Stimulated activated CD4-positive, alpha-beta T cell treated with anti-CD3 and anti-CD28 coated beads, Interleukin-1b, Interleukin-23, amount 100 ng/mL, for 1 hour (primary cell): ENCODE results near the gene CCDC85A.
"Not testable (repeated sequence)": the region's sequence is repeated elsewhere in the genome, so short reads cannot be mapped to it uniquely, and the experiment has no call there.

Experiments used
- DNase-seq, 2 donors: peaks; one replicate each; pipeline ENCODE4 v3.0.0-alpha.2; 2020; ENCODE audit warnings: low read depth in 2 of 2

CCDC85A gene

GRCh38 chr2:56183643-56184499, at the start of gene CCDC85A:
Gene CCDC85A, plus strand, starts transcription at chr2:56183990. Its CDS starts 635 bp downstream, at chr2:56184625.
- DNase-seq: peak in 1 of 2 donors; percentile 40

DNA sequence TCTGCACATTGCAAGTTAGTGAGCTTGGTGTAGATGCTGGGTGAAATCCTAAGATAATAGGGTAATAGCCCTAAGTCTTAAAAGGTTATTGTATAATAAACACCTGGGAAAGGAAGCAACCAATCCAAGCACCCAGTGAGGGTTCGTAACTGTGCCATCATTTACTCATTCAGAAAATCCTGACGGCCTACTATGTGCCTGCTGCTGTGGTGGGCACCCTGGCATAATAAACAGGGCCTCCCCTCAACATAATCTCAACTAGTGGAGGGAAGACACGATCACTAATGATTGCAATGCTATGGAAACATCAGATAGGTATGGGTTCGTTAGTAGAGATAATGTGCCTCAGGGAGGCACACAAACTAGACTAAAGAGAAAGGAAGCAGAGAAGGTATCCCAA, 48.9 kb upstream of the CCDC85A start:
- no peak for DNase-seq

- not testable (repeated sequence) for DNase-seq
Observed at GRCh38 chr2:56142497-56143061, 41.2 kb upstream of the CCDC85A start.

DNA sequence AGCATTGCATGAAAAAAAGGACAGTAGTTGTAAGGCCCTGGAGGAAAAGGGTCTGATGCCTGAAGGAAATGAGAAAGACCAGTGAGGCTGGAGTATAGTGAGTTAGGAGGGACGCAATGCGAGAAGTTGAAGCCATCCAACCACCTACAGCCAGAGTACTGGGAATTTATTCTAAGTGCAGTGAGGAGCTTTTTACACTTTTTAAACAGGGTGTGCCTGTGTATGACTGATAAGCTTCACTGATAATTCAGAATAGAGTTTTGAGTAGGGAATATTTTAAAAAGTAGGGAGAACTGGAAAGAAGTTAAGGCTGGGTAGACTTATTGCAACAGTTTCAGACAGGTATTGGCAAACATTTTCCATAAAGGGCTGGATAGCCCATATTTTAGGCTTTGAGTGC, 35.9 kb upstream of the CCDC85A start:
- DNase-seq: no peak

DNA sequence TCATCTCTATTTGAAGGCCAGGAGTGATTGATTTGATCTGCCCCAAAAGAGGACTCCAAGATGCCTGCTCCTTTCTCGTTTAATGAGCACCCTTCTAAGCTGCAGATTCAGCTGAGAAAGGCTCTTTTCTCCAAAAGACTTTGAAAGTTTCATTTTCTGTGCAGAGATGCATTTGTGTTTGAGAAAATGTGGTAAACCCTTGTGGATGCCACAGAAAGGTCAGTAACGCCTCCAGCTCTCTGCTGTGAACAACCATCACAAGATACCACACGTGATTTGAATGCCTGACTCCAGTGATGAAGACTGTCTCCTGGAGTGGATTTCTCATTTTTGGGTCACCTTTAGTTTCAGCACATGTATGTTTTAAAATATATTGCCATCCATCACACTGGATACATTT, 35.0 kb upstream of the CCDC85A start:
- no peak for DNase-seq

DNA sequence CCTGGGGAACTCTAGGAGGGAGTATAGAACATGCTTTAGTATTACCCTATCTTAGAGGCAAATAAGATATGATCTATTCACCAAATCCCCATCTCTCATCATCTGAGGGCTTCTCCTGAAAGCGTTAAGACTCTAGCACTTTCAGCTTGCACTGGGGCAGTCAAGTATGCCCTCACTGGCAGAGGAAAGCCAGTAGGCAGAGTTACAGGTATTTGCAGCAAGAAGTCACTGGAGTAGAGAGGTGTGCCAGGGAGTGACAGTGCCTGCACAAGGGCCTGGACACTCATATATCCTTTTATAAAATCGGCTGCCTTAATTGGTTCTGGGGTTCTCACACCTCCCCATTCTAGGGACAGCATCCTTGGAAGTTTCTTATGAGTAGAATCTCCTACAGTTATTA, 31.9 kb upstream of the CCDC85A start:
- DNase-seq: no peak

DNA sequence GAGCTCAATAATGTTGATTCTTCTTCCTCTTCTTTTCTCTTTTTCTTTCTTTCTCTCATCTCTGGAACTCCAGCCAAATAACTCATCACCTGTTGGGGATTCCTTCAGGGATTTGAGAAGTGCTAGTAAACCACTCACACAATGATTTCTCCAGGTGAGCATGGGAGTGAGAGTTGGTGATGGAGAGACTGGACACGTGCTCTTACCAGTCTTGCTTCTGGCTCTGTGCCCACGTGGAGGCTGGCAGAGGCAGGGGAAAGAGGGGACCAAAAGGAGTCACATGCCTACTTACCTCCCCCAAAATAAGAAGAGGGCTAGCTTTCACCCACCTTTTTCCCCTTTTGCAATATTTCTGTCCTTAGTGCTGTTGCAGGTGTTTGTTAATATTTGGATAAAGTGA, 28.6 kb upstream of the CCDC85A start:
- DNase-seq: no peak

DNA sequence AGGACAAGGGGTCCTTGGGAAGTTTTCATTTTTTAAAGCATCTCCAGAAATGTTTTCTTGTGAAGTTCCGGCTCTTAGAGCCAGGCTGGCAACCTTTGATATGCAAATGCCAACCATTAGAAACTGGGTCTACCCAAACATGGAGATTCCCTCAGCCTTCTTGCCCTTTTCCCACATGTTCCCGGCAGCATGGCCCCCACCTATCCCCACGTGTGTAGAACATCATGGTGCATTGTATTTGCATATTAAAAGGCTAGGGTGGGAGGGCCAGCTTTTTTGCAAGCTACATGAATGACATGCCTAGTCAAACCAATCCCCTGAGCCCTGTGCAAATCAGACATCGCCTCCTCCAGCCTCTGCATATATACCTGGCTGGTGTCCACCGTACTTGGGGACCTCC, 23.9 kb upstream of the CCDC85A start:
- DNase-seq: not testable (repeated sequence)

- no peak for DNase-seq
Observed at GRCh38 chr2:56167616-56168562, 15.9 kb upstream of the CCDC85A start.

DNA sequence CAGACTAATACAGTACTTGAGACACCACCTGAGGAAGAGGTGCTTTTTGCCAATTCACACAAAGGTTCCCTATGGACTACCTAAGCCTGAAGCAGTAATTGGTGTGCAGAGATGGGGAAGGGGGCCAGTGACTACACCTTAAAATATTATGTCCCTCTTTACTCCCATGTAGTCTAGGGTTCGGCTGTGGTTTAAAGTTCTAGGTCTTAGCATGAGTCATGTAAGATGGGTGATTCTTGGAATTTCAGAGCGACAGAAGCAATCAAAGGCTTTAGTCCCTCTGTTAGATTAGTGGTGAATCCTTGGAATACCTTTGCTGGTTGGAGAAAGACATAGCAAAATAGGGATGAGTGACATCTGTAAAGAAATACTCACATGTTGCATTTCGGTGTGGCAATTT, 14.3 kb upstream of the CCDC85A start:
- DNase-seq: no peak

DNA sequence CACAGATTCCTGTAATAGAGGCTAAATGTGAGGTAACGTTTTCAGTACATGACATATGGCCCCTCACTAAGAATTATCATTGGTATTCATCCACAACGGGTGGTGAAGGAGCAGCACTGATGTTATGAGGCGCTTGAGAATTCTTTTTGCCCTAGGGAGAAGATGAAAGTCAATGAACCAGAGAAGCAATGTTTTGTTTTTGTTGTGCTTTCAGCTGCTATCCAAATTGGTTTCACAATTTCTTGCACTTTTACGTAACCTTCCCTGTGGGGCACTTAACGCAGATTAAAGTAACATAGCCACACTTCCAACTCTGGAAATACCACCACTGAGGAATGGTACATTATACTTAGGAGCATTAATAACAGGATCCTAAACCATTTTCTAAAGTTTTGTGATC, 13.3 kb upstream of the CCDC85A start:
- no peak for DNase-seq

DNA sequence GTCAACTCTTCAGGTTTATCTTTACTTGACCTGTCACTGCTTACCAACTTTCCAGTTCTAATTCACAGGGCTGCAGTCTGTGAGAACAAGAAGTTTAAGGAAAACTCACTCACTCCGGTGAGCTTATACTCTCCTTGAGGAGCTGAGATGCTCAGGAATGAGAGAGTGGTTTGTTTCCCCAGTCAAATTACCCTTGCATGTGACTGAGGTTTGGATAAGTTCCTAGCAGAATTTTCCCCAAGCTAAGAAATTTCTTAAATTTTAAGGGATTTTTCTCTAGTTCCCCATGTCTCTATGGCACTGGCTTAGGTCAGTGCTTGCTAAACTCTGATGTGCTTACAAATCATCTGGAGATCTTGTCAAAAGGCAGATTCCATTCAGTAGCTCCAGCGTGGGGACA, 12.8 kb upstream of the CCDC85A start:
- no peak for DNase-seq

- no peak for DNase-seq
Observed at GRCh38 chr2:56175779-56176178, 8.0 kb upstream of the CCDC85A start.

GRCh38 chr2:56177420-56178220, 6.2 kb upstream of the CCDC85A start:
- no peak for DNase-seq

- DNase-seq: no peak
Observed at GRCh38 chr2:56179931-56180330, 3.9 kb upstream of the CCDC85A start.

GRCh38 chr2:56182420-56182819, 1.4 kb upstream of the CCDC85A start:
- no peak for DNase-seq

DNA sequence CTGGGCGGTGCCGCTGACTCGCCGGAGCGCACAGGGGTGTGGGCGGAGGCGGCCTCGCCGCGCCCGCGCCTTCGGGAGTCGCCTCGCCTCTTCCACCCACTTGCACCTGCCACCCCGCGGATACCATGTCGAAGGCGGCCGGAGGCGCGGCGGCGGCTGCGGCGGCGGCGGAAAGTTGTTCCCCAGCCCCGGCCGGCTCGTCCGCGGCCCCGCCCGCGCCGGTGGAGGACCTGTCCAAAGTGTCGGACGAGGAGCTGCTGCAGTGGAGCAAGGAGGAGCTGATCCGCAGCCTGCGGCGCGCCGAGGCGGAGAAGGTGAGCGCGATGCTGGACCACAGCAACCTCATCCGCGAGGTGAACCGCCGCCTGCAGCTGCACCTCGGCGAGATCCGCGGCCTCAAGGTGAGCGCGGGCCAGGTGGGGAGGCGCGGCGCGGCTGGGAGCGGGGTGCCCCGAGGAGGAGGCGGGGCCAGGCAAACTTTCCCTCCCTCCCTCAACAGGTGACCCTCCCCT, 766 bp downstream of the CCDC85A start:
- DNase-seq: no peak

- no peak for DNase-seq
Observed at GRCh38 chr2:56185101-56185581, 1.4 kb downstream of the CCDC85A start.

DNA sequence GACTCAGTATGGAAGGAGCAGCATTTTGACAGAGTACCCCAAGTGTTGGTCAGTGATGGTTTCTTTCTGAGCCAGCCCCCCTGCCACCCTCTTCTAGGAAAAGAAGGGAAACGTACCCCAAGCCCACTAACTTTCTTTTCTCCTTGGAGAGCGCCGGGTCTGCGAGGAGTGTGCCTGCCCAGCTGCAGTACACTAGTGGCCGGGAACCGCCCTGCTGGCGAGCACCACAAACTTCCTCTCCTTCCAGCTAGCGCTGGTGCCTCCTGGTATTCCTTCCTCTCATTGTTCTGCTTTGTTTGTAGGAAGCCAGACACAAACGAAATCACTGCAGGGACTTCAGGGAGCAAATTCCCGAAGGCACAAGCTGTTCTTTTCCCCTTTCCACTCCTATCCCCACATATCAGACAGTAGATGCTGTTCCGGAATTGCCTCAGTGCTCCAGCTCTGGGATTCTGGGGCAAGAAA, 1.8 kb downstream of the CCDC85A start:
- DNase-seq: no peak

DNA sequence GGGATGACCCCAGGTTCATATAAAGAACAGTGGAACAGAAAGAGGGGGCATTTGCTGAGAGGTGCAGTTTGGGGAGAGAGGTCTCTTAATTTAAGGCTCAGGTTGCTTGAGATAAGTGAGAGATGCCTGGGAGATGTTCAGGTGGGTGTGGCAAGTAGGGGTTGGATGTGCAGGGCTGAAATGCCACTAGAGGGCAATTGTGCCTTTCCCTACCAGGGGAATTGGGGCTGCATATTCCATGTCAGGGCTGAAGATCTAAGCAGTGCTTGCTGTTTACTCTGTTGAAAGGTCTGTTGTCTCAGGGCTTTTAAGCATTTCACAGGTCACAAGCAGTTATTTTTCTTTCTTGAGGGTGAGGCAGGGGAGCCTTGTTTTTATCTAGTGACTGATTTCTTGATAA, 7.8 kb downstream of the CCDC85A start:
- no peak for DNase-seq
